HepG2 (cell line): ENCODE results near the gene ESYT1. TPM values are rescaled to one million over a fixed set of nuclear protein-coding genes. Genes with fewer than 3 reads are reported as not detected.

Experiments used
- ARID3A ChIP-seq: IDR thresholded peaks from 2 replicates; pipeline ENCODE4 v1.6.1; 2012; ENCODE audit warnings: low read depth, low read length, improper control_type of control experiment
- ATF3 ChIP-seq: sonication (generic); formaldehyde crosslinking; IDR thresholded peaks from 2 replicates; pipeline ENCODE4 v1.4.0; 2020; ENCODE audit warnings: missing genetic modification reagents
- CCDC6 ChIP-seq: sonication (generic); formaldehyde crosslinking; IDR thresholded peaks from 2 replicates; pipeline ENCODE4 v1.8.1; 2022; ENCODE audit warnings: mild to moderate bottlenecking, missing genetic modification reagents, moderate library complexity
- KIAA2018 ChIP-seq: sonication (generic); formaldehyde crosslinking; IDR thresholded peaks from 2 replicates; pipeline ENCODE4 v1.5.0; 2020; ENCODE audit warnings: mild to moderate bottlenecking, missing genetic modification reagents, borderline replicate concordance
- MATR3 ChIP-seq: sonication (generic); formaldehyde crosslinking; IDR thresholded peaks from 2 replicates; pipeline ENCODE4 v1.4.0; 2020; ENCODE audit warnings: missing genetic modification reagents
- MED8 ChIP-seq: sonication (generic); formaldehyde crosslinking; IDR thresholded peaks from 2 replicates; pipeline ENCODE4 v1.8.1; 2023; ENCODE audit warnings: mild to moderate bottlenecking, missing genetic modification reagents; ENCODE audit not compliant: insufficient replicate concordance
- MXD1 ChIP-seq: sonication (generic); formaldehyde crosslinking; IDR thresholded peaks from 2 replicates; pipeline ENCODE4 v1.4.0; 2020; ENCODE audit warnings: mild to moderate bottlenecking, missing genetic modification reagents
- RARA ChIP-seq: IDR thresholded peaks from 2 replicates; pipeline ENCODE4 v1.6.1; 2016; ENCODE audit warnings: missing genetic modification reagents, missing compliant biosample characterization
- TSC22D2 ChIP-seq: sonication (generic); formaldehyde crosslinking; IDR thresholded peaks from 2 replicates; pipeline ENCODE4 v1.5.1; 2020; ENCODE audit warnings: missing genetic modification reagents, mild to moderate bottlenecking, borderline replicate concordance
- ZBTB2 ChIP-seq: sonication (generic); formaldehyde crosslinking; IDR thresholded peaks from 2 replicates; pipeline ENCODE4 v1.8.0; 2022; ENCODE audit warnings: low read depth, missing genetic modification reagents
- ZC3H13 ChIP-seq: sonication (generic); formaldehyde crosslinking; IDR thresholded peaks from 2 replicates; pipeline ENCODE4 v1.8.1; 2023; ENCODE audit warnings: mild to moderate bottlenecking, missing genetic modification reagents, moderate library complexity
- ZNF557 ChIP-seq: sonication (generic); formaldehyde crosslinking; IDR thresholded peaks from 2 replicates; pipeline ENCODE4 v1.4.0; 2020; ENCODE audit warnings: missing genetic modification reagents
- ZNF607 ChIP-seq: sonication (generic); formaldehyde crosslinking; IDR thresholded peaks from 2 replicates; pipeline ENCODE4 v1.5.1; 2020; ENCODE audit warnings: missing genetic modification reagents, mild to moderate bottlenecking, borderline replicate concordance
- polyA plus RNA-seq, 8 experiments: library from polyadenylated mRNA; depleted of rRNA in 3 of 8; stranded (reverse) in 7 of 8; unstranded in 1 of 8; fragments of >200 nt; fragmentation: Illumina TruSeq in 4 of 8; extraction: Trizol in 4 of 8; gene quantifications; 2 replicates each; pipeline versions ENCODE4 v1.2.1 to v1.2.3, GENCODE V29; 2011 to 2016; ENCODE audit warnings: low read depth in 4 of 8, missing spikeins in 1 of 8, mixed read lengths in 1 of 8; ENCODE audit not compliant: insufficient read depth in 1 of 8
- total RNA-seq, 5 experiments: library from RNA; depleted of rRNA; stranded (reverse); fragments of >200 nt; fragmentation: Illumina TruSeq; extraction: Trizol; gene quantifications; 2 replicates each; pipeline ENCODE4 v1.2.3, GENCODE V29; 2016; ENCODE audit warnings: low read depth in 1 of 5

Gene ESYT1
- total and polyA plus RNA-seq, 2 of the 13 experiments (the other 11 are each of a cell fraction or from before 2014, with no cell fraction given) = 66.9 to 71.0 TPM

GRCh38 chr12:56079723-56080555 lies 48.1 kb upstream of the ESYT1 start, which contains the start of gene ERBB3 (continued):
- no peak for TF ChIP-seq MED8 (CRISPR knock-in tag)
- peak; percentile 75 for TF ChIP-seq ZBTB2
- TF ChIP-seq ZNF607 = peak; percentile 89
- TF ChIP-seq TSC22D2 (CRISPR knock-in tag) = no peak
- no peak for TF ChIP-seq KIAA2018 (CRISPR knock-in tag)
- peak; percentile 58 for TF ChIP-seq RARA (CRISPR knock-in tag)
- TF ChIP-seq ARID3A = no peak
- no peak for TF ChIP-seq MATR3 (CRISPR knock-in tag)
- peak; percentile 77; the same call in 1 of the 2 replicates for TF ChIP-seq CCDC6 (CRISPR knock-in tag)
- peak; percentile 93 for TF ChIP-seq ZC3H13 (CRISPR knock-in tag)
- TF ChIP-seq MXD1 (CRISPR knock-in tag) = peak; percentile 80
- TF ChIP-seq ZNF557 (CRISPR knock-in tag) = no peak
- peak; percentile 83; the same call in 1 of the 2 replicates for TF ChIP-seq ATF3 (CRISPR knock-in tag)
